Thymus (tissue), 11 donors: ENCODE data around the gene IFNB1. TPM values are rescaled to one million over a fixed set of nuclear protein-coding genes. Genes with fewer than 3 reads are reported as not detected.

Experiments
- DNase-seq, 9 donors: peaks; one replicate each; pipeline ENCODE4 v3.0.0-alpha.2; 2013; ENCODE audit warnings: low spot score in 9 of 9, low read depth in 6 of 9, missing footprints in 1 of 9
- H3K27ac ChIP-seq, 2 donors: one replicate each; pipeline ENCODE4 v1.5.1; 2013; ENCODE audit warnings: control low read depth in 1 of 2, low read depth in 1 of 2, low read length in 1 of 2, mild to moderate bottlenecking in 1 of 2, moderate library complexity in 1 of 2
- H3K27me3 ChIP-seq, 2 donors: one replicate each; pipeline ENCODE4 v1.5.1; 2013; ENCODE audit warnings: low read length in 1 of 2; ENCODE audit not compliant: control insufficient read depth in 2 of 2, insufficient read depth in 1 of 2
- H3K36me3 ChIP-seq, 2 donors: one replicate each; pipeline ENCODE4 v1.5.1; 2013; ENCODE audit warnings: low read length in 1 of 2, mild to moderate bottlenecking in 1 of 2, moderate library complexity in 1 of 2; ENCODE audit not compliant: control insufficient read depth in 2 of 2, insufficient read depth in 2 of 2
- H3K4me1 ChIP-seq, 2 donors: one replicate each; pipeline ENCODE4 v1.5.1; 2013; ENCODE audit warnings: low read length in 2 of 2; ENCODE audit not compliant: control insufficient read depth in 2 of 2, insufficient read depth in 2 of 2
- H3K4me3 ChIP-seq, 2 donors: one replicate each; pipeline ENCODE4 v1.5.1; 2013; ENCODE audit warnings: low read length in 2 of 2, control low read depth in 1 of 2, mild to moderate bottlenecking in 1 of 2
- H3K9me3 ChIP-seq, 2 donors: one replicate each; pipeline ENCODE4 v1.5.1; 2013; ENCODE audit warnings: low read length in 1 of 2, mild to moderate bottlenecking in 1 of 2; ENCODE audit not compliant: control insufficient read depth in 2 of 2, insufficient read depth in 1 of 2
- WGBS: extraction: QIAGEN DNeasy Blood & Tissue Kit; methylation state at CpG from one replicate; pipeline ENCODE4 v1.1.7; 2013; 5-methylcytosine and 5-hydroxymethylcytosine counted together
- polyA plus RNA-seq: library from polyadenylated mRNA; stranded (reverse); fragments of 200-250 nt; gene quantifications from one replicate; pipeline ENCODE4 v1.2.3, GENCODE V29; 2013
- total RNA-seq: library from RNA; stranded (reverse); fragments of 120-200 nt; gene quantifications from one replicate; pipeline ENCODE4 v1.2.4, GENCODE V29; 2013
- donor health status: healthy.

IFNB1 gene
- total and polyA plus RNA-seq, 2 donors = 0.05 to 0.11 TPM

- DNase-seq = peak in 1 of 9 donors; percentile 10
- peak overlapping the region in 1 of 2 donors; percentile 66 for H3K27ac ChIP-seq
- H3K4me1 ChIP-seq = peaks cover 9% of the 10 kb centered on the region in 2 donors
- H3K27me3 ChIP-seq = no peaks in the 10 kb centered on the region
- H3K36me3 ChIP-seq = no peaks in the 10 kb centered on the region
- H3K4me3 ChIP-seq = no peak overlapping the region
- no peaks in the 10 kb centered on the region for H3K9me3 ChIP-seq
- 95% methylated on average over 2 of the region's 2 CpGs for WGBS
Measured at GRCh38 chr9:21081451-21081850, 3.7 kb upstream of the IFNB1 start.

GRCh38 chr9:21080793-21081192, 3.1 kb upstream of the IFNB1 start:
- 93% methylated on average over 1 of the region's 1 CpG for WGBS
- Histone ChIP-seq H3K9me3 (no peaks in the 10 kb centered on the region), H3K4me3 (no peak overlapping the region), H3K4me1 (peaks cover 9% of the 10 kb centered on the region in 2 donors), H3K27me3 (no peaks in the 10 kb centered on the region), H3K36me3 (no peaks in the 10 kb centered on the region), H3K27ac (no peak overlapping the region)
- DNase-seq = no peak

- Histone ChIP-seq H3K27ac (no peak overlapping the region), H3K4me1 (peaks cover 9% of the 10 kb centered on the region in 2 donors), H3K9me3 (no peaks in the 10 kb centered on the region), H3K4me3 (no peak overlapping the region), H3K36me3 (no peaks in the 10 kb centered on the region), H3K27me3 (no peaks in the 10 kb centered on the region)
- DNase-seq = peak in 1 of 9 donors; percentile 35
- 83% methylated on average over 1 of the region's 1 CpG for WGBS
Measured at GRCh38 chr9:21078702-21079101, 960 bp upstream of the IFNB1 start.

GRCh38 chr9:21075484-21075883, 2.3 kb downstream of the IFNB1 start:
- H3K4me1 ChIP-seq = no peaks in the 10 kb centered on the region
- no peak for DNase-seq
- no peaks in the 10 kb centered on the region for H3K27me3 ChIP-seq
- no peak overlapping the region for H3K4me3 ChIP-seq
- no peak overlapping the region for H3K27ac ChIP-seq
- 71% methylated on average over 3 of the region's 3 CpGs for WGBS
- H3K9me3 ChIP-seq = no peaks in the 10 kb centered on the region
- H3K36me3 ChIP-seq = no peaks in the 10 kb centered on the region

GRCh38 chr9:21070906-21071305, 6.8 kb downstream of the IFNB1 start:
- DNase-seq = no peak

GRCh38 chr9:21070171-21070571, 7.6 kb downstream of the IFNB1 start:
- DNase-seq = peak in 1 of 9 donors; percentile 23
- no peaks in the 10 kb centered on the region for H3K9me3 ChIP-seq
- no peaks in the 10 kb centered on the region for H3K36me3 ChIP-seq
- no peaks in the 10 kb centered on the region for H3K4me1 ChIP-seq
- WGBS = 54% methylated on average over 4 of the region's 4 CpGs
- H3K4me3 ChIP-seq = no peak overlapping the region
- no peaks in the 10 kb centered on the region for H3K27me3 ChIP-seq
- no peak overlapping the region for H3K27ac ChIP-seq

More at GRCh38 chr9:21070906-21071305, 6.8 kb downstream of the IFNB1 start:
- Histone ChIP-seq H3K36me3 (no peaks in the 10 kb centered on the region), H3K27me3 (no peaks in the 10 kb centered on the region), H3K4me1 (no peaks in the 10 kb centered on the region), H3K4me3 (no peak overlapping the region), H3K27ac (no peak overlapping the region), H3K9me3 (no peaks in the 10 kb centered on the region)

- Histone ChIP-seq H3K4me3 (no peak overlapping the region), H3K27ac (peak overlapping the region in 1 of 2 donors; percentile 1), H3K4me1 (peaks cover 0 to 4% of the 10 kb centered on the region in 2 donors), H3K9me3 (no peaks in the 10 kb centered on the region), H3K27me3 (no peaks in the 10 kb centered on the region), H3K36me3 (no peaks in the 10 kb centered on the region)
- WGBS = 26% methylated on average over 2 of the region's 2 CpGs
- DNase-seq = peak in 8 of 9 donors; percentile 10 to 70 (median 22)
Measured at GRCh38 chr9:21060919-21061561, 16.7 kb downstream of the IFNB1 start.

- no peak overlapping the region for H3K27ac ChIP-seq
- no peak for DNase-seq
- 98% methylated on average over 1 of the region's 1 CpG for WGBS
- H3K4me1 ChIP-seq = peaks cover 0 to 4% of the 10 kb centered on the region in 2 donors
- no peak overlapping the region for H3K4me3 ChIP-seq
- H3K9me3 ChIP-seq = no peaks in the 10 kb centered on the region
- H3K36me3 ChIP-seq = no peaks in the 10 kb centered on the region
- no peaks in the 10 kb centered on the region for H3K27me3 ChIP-seq
Measured at GRCh38 chr9:21056931-21057330, 20.8 kb downstream of the IFNB1 start.

- Histone ChIP-seq H3K4me1 (peaks cover 0 to 2% of the 10 kb centered on the region in 2 donors), H3K27ac (no peak overlapping the region), H3K9me3 (no peaks in the 10 kb centered on the region), H3K27me3 (no peaks in the 10 kb centered on the region), H3K4me3 (no peak overlapping the region), H3K36me3 (no peaks in the 10 kb centered on the region)
- DNase-seq = no peak
- WGBS = 35% methylated on average over 2 of the region's 2 CpGs
Measured at GRCh38 chr9:21053851-21054250, 23.9 kb downstream of the IFNB1 start.
